HepG2 (cell line): ENCODE results near the gene P2RY11. TPM values are rescaled to one million over a fixed set of nuclear protein-coding genes. Genes with fewer than 3 reads are reported as not detected.

ENCODE experiments used
- ATF5 ChIP-seq: sonication (generic); formaldehyde crosslinking; IDR thresholded peaks from 2 replicates; pipeline ENCODE4 v1.4.0; 2020; ENCODE audit warnings: mild to moderate bottlenecking, low read depth, missing genetic modification reagents
- CAMTA2 ChIP-seq: sonication (generic); formaldehyde crosslinking; IDR thresholded peaks from 2 replicates; pipeline ENCODE4 v1.4.0; 2020; ENCODE audit warnings: mild to moderate bottlenecking, missing genetic modification reagents, borderline replicate concordance
- DR1 ChIP-seq: sonication (generic); formaldehyde crosslinking; IDR thresholded peaks from 2 replicates; pipeline ENCODE4 v1.8.0; 2021; ENCODE audit warnings: mild to moderate bottlenecking, missing genetic modification reagents, inconsistent platforms
- GATAD1 ChIP-seq: IDR thresholded peaks from 2 replicates; pipeline ENCODE4 v1.6.1; 2016; ENCODE audit warnings: missing genetic modification reagents, missing compliant biosample characterization
- HINFP ChIP-seq: sonication (generic); formaldehyde crosslinking; IDR thresholded peaks from 2 replicates; pipeline ENCODE4 v1.4.0; 2020; ENCODE audit warnings: low read depth, mild to moderate bottlenecking, missing genetic modification reagents
- HOXA3 ChIP-seq: sonication (generic); formaldehyde crosslinking; IDR thresholded peaks from 2 replicates; pipeline ENCODE4 v1.5.0; 2020; ENCODE audit warnings: missing genetic modification reagents
- ISX ChIP-seq: sonication (generic); formaldehyde crosslinking; conservative IDR thresholded peaks from 2 replicates; pipeline ENCODE4 v1.5.0; 2020; ENCODE audit warnings: missing genetic modification reagents
- SMAD3 ChIP-seq: sonication (generic); formaldehyde crosslinking; IDR thresholded peaks from 2 replicates; pipeline ENCODE4 v1.4.0; 2020; ENCODE audit warnings: missing genetic modification reagents
- SMAD9 ChIP-seq: sonication (generic); formaldehyde crosslinking; IDR thresholded peaks from 2 replicates; pipeline ENCODE4 v1.5.1; 2020; ENCODE audit warnings: mild to moderate bottlenecking, missing genetic modification reagents
- XRCC5 ChIP-seq: fragments of 200-400 bp; formaldehyde crosslinking; optimal IDR thresholded peaks from 2 replicates; pipeline ENCODE3; 2017; ENCODE audit warnings: mild to moderate bottlenecking, low read length
- ZBTB34 ChIP-seq: sonication (generic); formaldehyde crosslinking; IDR thresholded peaks from 2 replicates; pipeline ENCODE4 v1.8.0; 2022; ENCODE audit warnings: mild to moderate bottlenecking, missing genetic modification reagents
- ZBTB44 ChIP-seq: sonication (generic); formaldehyde crosslinking; IDR thresholded peaks from 2 replicates; pipeline ENCODE4 v1.4.0; 2020; ENCODE audit warnings: missing genetic modification reagents
- ZBTB7B ChIP-seq: sonication (generic); formaldehyde crosslinking; IDR thresholded peaks from 2 replicates; pipeline ENCODE4 v1.4.0; 2020; ENCODE audit warnings: missing genetic modification reagents
- ZFY ChIP-seq: sonication (generic); formaldehyde crosslinking; IDR thresholded peaks from 2 replicates; pipeline ENCODE4 v1.4.0; 2020; ENCODE audit warnings: missing genetic modification reagents
- ZKSCAN8 ChIP-seq: IDR thresholded peaks from 2 replicates; pipeline ENCODE4 v1.6.1; 2016; ENCODE audit warnings: borderline replicate concordance, missing genetic modification reagents, missing compliant biosample characterization
- ZNF121 ChIP-seq: sonication (generic); formaldehyde crosslinking; IDR thresholded peaks from 2 replicates; pipeline ENCODE4 v1.5.0; 2020; ENCODE audit warnings: mild to moderate bottlenecking, missing genetic modification reagents
- ZNF251 ChIP-seq: sonication (generic); formaldehyde crosslinking; IDR thresholded peaks from 2 replicates; pipeline ENCODE4 v1.9.0; 2021; ENCODE audit warnings: mild to moderate bottlenecking, missing genetic modification reagents
- ZNF317 ChIP-seq: sonication (generic); formaldehyde crosslinking; IDR thresholded peaks from 2 replicates; pipeline ENCODE4 v1.5.0; 2020; ENCODE audit warnings: mild to moderate bottlenecking, missing genetic modification reagents
- ZNF350 ChIP-seq: sonication (generic); formaldehyde crosslinking; IDR thresholded peaks from 2 replicates; pipeline ENCODE4 v1.4.0; 2020; ENCODE audit warnings: mild to moderate bottlenecking, low read depth, missing genetic modification reagents, borderline replicate concordance
- ZNF557 ChIP-seq: sonication (generic); formaldehyde crosslinking; IDR thresholded peaks from 2 replicates; pipeline ENCODE4 v1.4.0; 2020; ENCODE audit warnings: missing genetic modification reagents
- ZNF598 ChIP-seq: sonication (generic); formaldehyde crosslinking; IDR thresholded peaks from 2 replicates; pipeline ENCODE4 v1.5.1; 2020; ENCODE audit warnings: mild to moderate bottlenecking, missing genetic modification reagents, borderline replicate concordance
- ZNF615 ChIP-seq: sonication (generic); formaldehyde crosslinking; IDR thresholded peaks from 2 replicates; pipeline ENCODE4 v1.5.0; 2020; ENCODE audit warnings: mild to moderate bottlenecking, missing genetic modification reagents, borderline replicate concordance
- ZNF724P ChIP-seq: sonication (generic); formaldehyde crosslinking; IDR thresholded peaks from 2 replicates; pipeline ENCODE4 v1.8.0; 2022; ENCODE audit warnings: missing genetic modification reagents, borderline replicate concordance
- ZNF737 ChIP-seq: sonication (generic); formaldehyde crosslinking; IDR thresholded peaks from 2 replicates; pipeline ENCODE4 v1.5.0; 2020; ENCODE audit warnings: missing genetic modification reagents, mild to moderate bottlenecking, borderline replicate concordance
- ZNF850 ChIP-seq: sonication (generic); formaldehyde crosslinking; conservative IDR thresholded peaks from 2 replicates; pipeline ENCODE4 v1.9.0; 2021; ENCODE audit warnings: mild to moderate bottlenecking, missing genetic modification reagents
- ZNF879 ChIP-seq: sonication (generic); formaldehyde crosslinking; IDR thresholded peaks from 2 replicates; pipeline ENCODE4 v1.8.1; 2023; ENCODE audit warnings: missing genetic modification reagents
- ZSCAN12 ChIP-seq: sonication (generic); formaldehyde crosslinking; IDR thresholded peaks from 2 replicates; pipeline ENCODE4 v1.9.0; 2021; ENCODE audit warnings: mild to moderate bottlenecking, missing genetic modification reagents
- ZSCAN22 ChIP-seq: sonication (generic); formaldehyde crosslinking; IDR thresholded peaks from 2 replicates; pipeline ENCODE4 v1.4.0; 2020; ENCODE audit warnings: mild to moderate bottlenecking, missing genetic modification reagents
- polyA plus RNA-seq, 8 experiments: library from polyadenylated mRNA; depleted of rRNA in 3 of 8; stranded (reverse) in 7 of 8; unstranded in 1 of 8; fragments of >200 nt; fragmentation: Illumina TruSeq in 4 of 8; extraction: Trizol in 4 of 8; gene quantifications; 2 replicates each; pipeline versions ENCODE4 v1.2.1 to v1.2.3, GENCODE V29; 2011 to 2016; ENCODE audit warnings: low read depth in 4 of 8, missing spikeins in 1 of 8, mixed read lengths in 1 of 8; ENCODE audit not compliant: insufficient read depth in 1 of 8
- total RNA-seq, 5 experiments: library from RNA; depleted of rRNA; stranded (reverse); fragments of >200 nt; fragmentation: Illumina TruSeq; extraction: Trizol; gene quantifications; 2 replicates each; pipeline ENCODE4 v1.2.3, GENCODE V29; 2016; ENCODE audit warnings: low read depth in 1 of 5

P2RY11 gene
- total and polyA plus RNA-seq, 2 of the 13 experiments (the other 11 are each of a cell fraction or from before 2014, with no cell fraction given), result 4.0 to 7.8 TPM

- no peak for TF ChIP-seq ZNF317 (CRISPR knock-in tag)
- no peak for TF ChIP-seq ISX (CRISPR knock-in tag)
- no peak for TF ChIP-seq ZNF724P (CRISPR knock-in tag)
- TF ChIP-seq ZFY, result no peak
- 0 out of 2 replicates have a peak, but pooled peaks have one; percentile 7 for TF ChIP-seq HOXA3 (CRISPR knock-in tag)
- 0 out of 2 replicates have a peak, but pooled peaks have one; percentile 13 for TF ChIP-seq HINFP
- no peak for TF ChIP-seq ZNF850 (CRISPR knock-in tag)
- TF ChIP-seq ZNF737 (CRISPR knock-in tag), result no peak
- TF ChIP-seq ZSCAN22 (CRISPR knock-in tag), result no peak
- TF ChIP-seq ZNF615 (CRISPR knock-in tag), result no peak
- no peak for TF ChIP-seq DR1 (CRISPR knock-in tag)
- no peak for TF ChIP-seq ZBTB34 (CRISPR knock-in tag)
- no peak for TF ChIP-seq ATF5 (CRISPR knock-in tag)
- no peak for TF ChIP-seq CAMTA2 (CRISPR knock-in tag)
- no peak for TF ChIP-seq ZNF557 (CRISPR knock-in tag)
- no peak; the same call in 1 of the 2 replicates for TF ChIP-seq ZNF350
- peak; percentile 21; the same call in 1 of the 2 replicates for TF ChIP-seq ZBTB7B (CRISPR knock-in tag)
- TF ChIP-seq ZNF879 (CRISPR knock-in tag), result no peak
- TF ChIP-seq ZKSCAN8 (CRISPR knock-in tag), result no peak
- peak; percentile 25 for TF ChIP-seq XRCC5
- no peak for TF ChIP-seq SMAD9 (CRISPR knock-in tag)
- no peak for TF ChIP-seq GATAD1 (CRISPR knock-in tag)
- peak; percentile 90 for TF ChIP-seq ZNF121 (CRISPR knock-in tag)
- no peak for TF ChIP-seq ZSCAN12 (CRISPR knock-in tag)
- no peak for TF ChIP-seq ZBTB44 (CRISPR knock-in tag)
- TF ChIP-seq ZNF598 (CRISPR knock-in tag), result no peak
- no peak for TF ChIP-seq ZNF251 (CRISPR knock-in tag)
- TF ChIP-seq SMAD3 (CRISPR knock-in tag), result no peak
Measured at GRCh38 chr19:10112895-10113591, 1.6 kb downstream of the P2RY11 start (continued).
